SK-N-SH treated with all-trans-retinoic acid at 6 μM for 48 hours (cell line): ENCODE measurements around the gene SUGCT.

Experiments used
- TOX ChIP-seq: fragments of 250-450 bp; sonication (Bioruptor Pico); IDR thresholded peaks from 2 replicates; pipeline ENCODE4 v1.8.0; 2021; ENCODE audit warnings: mild to moderate bottlenecking, moderate library complexity, borderline replicate concordance
- ZFP3 ChIP-seq: fragments of 250-450 bp; sonication (Bioruptor Pico); IDR thresholded peaks from 2 replicates; pipeline ENCODE4 v1.5.0; 2020; ENCODE audit warnings: mild to moderate bottlenecking, moderate library complexity
- ZFP30 ChIP-seq: fragments of 450-650 bp; formaldehyde crosslinking; IDR thresholded peaks from 2 replicates; pipeline ENCODE4 v1.5.0; 2022; ENCODE audit warnings: mild to moderate bottlenecking, moderate library complexity
- ZNF70 ChIP-seq: fragments of 450-650 bp; formaldehyde crosslinking; IDR thresholded peaks from 2 replicates; pipeline ENCODE4 v1.5.0; 2020; ENCODE audit warnings: mild to moderate bottlenecking, moderate library complexity
- TF ChIP-seq, protein P1 (sequence below): fragments of 250-450 bp; sonication (Bioruptor Pico); IDR thresholded peaks from 2 replicates; pipeline ENCODE4 v1.8.0; 2020; ENCODE audit warnings: mild to moderate bottlenecking, moderate library complexity, borderline replicate concordance

DNA sequence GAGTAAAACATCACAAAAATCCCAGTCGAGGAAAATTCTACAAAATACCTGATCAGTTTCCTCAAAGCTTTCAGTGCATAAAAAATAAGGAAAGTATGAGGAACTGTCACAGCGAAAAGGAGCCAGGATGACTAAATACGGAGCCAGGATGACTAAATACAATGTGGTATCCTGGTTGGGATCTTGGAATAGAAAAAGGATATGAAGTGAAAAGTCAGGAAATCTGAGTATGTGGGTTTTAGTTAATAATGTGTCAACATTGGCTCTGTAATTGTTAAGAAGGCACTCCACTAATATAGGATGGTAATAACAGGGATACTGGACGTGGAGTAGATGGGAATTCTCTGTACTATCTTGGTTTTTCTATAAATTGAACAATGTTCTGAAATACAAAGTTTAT, 175.5 kb downstream of the SUGCT start:
- TF ChIP-seq ZFP30 = no peak
- TF ChIP-seq ZNF70 = no peak
- no peak for TF ChIP-seq TOX (CRISPR knock-in tag)
- TF ChIP-seq ZFP3 (CRISPR knock-in tag) = no peak
- TF ChIP-seq, protein P1, sequence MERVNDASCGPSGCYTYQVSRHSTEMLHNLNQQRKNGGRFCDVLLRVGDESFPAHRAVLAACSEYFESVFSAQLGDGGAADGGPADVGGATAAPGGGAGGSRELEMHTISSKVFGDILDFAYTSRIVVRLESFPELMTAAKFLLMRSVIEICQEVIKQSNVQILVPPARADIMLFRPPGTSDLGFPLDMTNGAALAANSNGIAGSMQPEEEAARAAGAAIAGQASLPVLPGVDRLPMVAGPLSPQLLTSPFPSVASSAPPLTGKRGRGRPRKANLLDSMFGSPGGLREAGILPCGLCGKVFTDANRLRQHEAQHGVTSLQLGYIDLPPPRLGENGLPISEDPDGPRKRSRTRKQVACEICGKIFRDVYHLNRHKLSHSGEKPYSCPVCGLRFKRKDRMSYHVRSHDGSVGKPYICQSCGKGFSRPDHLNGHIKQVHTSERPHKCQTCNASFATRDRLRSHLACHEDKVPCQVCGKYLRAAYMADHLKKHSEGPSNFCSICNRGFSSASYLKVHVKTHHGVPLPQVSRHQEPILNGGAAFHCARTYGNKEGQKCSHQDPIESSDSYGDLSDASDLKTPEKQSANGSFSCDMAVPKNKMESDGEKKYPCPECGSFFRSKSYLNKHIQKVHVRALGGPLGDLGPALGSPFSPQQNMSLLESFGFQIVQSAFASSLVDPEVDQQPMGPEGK (CRISPR knock-in tag) = no peak
